A549 treated with AZD2906 at 1 μM for 4 hours (cell line): ENCODE measurements around the gene SLC24A5. TPM values are rescaled to one million over a fixed set of nuclear protein-coding genes. Genes with fewer than 3 reads are reported as not detected.

Experiments used
- total RNA-seq: library from RNA; stranded (reverse); fragments of 200-300 nt; extraction: Qiagen RNA extraction; gene quantifications from 5 replicates; pipeline ENCODE4 v1.2.3, GENCODE V29; 2022

Gene SLC24A5
- not detected in 5 replicates for total RNA-seq

DNA sequence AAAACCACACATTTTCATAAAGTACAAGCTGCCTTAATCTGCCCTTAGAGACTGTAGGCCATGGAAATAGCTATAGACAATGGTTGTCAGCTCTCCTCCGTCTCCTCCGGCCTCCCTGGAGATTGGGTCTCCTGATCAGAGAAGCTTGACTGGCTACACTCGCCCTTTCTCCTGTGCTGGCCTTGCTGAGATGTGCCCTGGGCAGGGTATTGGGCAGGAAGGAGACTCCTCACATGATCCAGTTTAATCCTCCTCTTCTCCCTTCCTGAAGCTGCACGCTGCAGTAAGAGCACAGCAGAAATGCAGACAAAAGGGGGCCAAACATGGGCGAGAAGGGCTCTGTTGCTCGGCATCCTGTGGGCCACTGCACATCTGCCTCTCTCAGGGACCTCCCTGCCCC lies at the start of gene SLC24A5:
SLC24A5 (plus strand) TSS at position 246 of the 400 bp plus-strand sequence; CDS start at position 301, 55 bp downstream.

DNA sequence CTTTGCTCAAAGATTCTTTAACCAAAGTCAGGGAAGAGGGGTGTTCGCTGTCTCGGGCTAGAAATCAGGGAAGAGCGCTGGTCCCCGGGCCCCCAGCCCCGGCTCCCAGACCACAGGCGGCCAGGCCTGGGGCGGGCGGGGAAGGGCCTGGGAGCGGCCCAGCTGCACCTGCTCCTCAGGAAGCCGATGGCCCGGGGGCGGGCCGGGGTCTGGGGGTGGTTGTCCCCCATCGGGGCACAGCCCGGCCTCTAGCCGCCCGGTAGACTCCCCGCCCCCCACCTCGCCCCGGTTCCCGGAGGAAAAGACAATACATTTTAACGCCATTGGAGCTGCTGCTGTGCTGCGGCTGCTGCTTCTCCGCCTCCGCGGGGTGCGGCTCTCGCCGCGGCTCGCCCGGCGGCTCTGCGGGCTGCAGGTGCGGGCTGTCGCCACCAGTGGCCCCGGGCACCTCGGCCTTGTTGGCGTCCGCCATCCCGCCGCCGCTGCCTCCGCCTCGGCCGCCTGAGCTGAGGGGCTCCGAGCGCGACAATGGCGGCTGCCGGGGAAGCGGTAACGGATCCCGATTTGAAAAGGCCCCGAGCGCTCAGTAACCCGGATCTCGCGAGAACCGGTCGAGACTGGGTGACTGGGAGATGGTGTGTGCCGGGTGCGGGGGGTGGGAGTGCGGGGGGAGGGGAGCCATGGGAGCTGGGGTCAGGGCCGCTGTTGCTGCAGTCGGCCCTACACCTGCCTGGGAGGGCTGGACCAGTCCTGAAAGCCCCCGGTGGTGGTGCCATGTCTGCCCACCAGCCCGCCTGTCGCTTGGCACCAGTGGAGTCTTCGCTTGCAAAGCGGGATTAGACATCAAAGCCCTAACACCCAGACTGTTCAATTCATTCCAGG lies 57.2 kb downstream of the SLC24A5 start, which contains the start of gene MYEF2:
MYEF2 (minus strand) TSS at position 530 of the 882 bp plus-strand sequence; CDS start at position 472, 58 bp downstream.

DNA sequence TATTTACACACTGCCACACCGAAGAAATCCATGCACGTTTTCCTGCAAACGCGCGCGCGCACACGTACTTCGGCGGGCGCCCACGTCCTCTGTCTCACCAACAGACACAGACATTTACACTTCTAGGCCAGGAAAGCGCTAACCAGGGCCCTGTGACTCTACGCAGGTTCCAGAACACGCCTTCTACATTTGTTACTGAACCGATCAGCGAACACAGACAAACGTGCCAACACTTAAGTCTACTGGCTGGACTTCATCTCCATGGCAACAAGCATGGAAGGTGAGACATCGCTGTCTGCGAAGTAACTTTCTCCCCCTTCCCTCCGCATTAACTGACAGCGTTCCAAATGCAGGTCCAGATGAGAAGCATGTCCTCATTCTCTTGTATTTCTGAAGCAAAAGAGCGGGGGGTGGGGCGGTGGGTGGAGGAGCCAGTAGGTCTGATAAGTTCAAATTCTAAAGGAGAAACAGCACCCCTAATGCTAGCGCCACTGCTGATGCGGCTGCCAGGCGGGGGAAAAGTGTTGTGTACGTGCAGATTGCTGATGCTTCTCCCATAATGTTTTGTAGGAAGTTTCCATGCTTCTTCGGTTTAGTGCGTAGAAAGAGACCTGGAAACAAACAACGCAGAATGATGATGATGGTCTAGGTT lies 70.9 kb downstream of the SLC24A5 start, which contains the start of gene CTXN2:
CTXN2 (plus strand) TSS at position 92 of the 652 bp plus-strand sequence. CDS start 9,636 bp downstream, outside the sequence.

Other genes with a start within 250 kb of the SLC24A5 start
- 12.3 to 16.6 TPM (median 15.3 TPM) in 5 replicates for gene MYEF2, start 57.3 kb downstream of the SLC24A5 start, total RNA-seq
- gene CTXN2, start 70.7 kb downstream of the SLC24A5 start, total RNA-seq, result 0.02 to 0.05 TPM in 2 of 5 replicates, not detected in the others
- gene SLC12A1, start 85.3 kb downstream of the SLC24A5 start, total RNA-seq, result not detected in 5 replicates
- gene DUT, start 210.4 kb downstream of the SLC24A5 start, total RNA-seq, result 99.6 to 107 TPM (median 106 TPM) in 5 replicates